Myocyte (in vitro differentiated cells): Measurements from ENCODE around the gene RNF135. TPM values are rescaled to one million over a fixed set of nuclear protein-coding genes. Genes with fewer than 3 reads are reported as not detected.
"Not testable (repeated sequence)": the region's sequence is repeated elsewhere in the genome, so short reads cannot be mapped to it uniquely, and the experiment has no call there.

ENCODE experiments used
- DNase-seq: peaks from one replicate; pipeline ENCODE4 v3.0.0-alpha.2; 2012; ENCODE audit warnings: low read depth
- total RNA-seq: library from RNA; depleted of rRNA; stranded (reverse); fragments of >200 nt; gene quantifications from 2 replicates; pipeline ENCODE4 v1.2.3, GENCODE V29; 2014

The RNF135 gene
- total RNA-seq, 1 donor from 2014 or later: 10.2 TPM

GRCh38 chr17:30997842-30998241 is 27.0 kb downstream of the RNF135 start:
- no peak for DNase-seq

- DNase-seq: no peak
These were observed 31.2 kb downstream of the RNF135 start for GRCh38 chr17:31002047-31002446.

DNA sequence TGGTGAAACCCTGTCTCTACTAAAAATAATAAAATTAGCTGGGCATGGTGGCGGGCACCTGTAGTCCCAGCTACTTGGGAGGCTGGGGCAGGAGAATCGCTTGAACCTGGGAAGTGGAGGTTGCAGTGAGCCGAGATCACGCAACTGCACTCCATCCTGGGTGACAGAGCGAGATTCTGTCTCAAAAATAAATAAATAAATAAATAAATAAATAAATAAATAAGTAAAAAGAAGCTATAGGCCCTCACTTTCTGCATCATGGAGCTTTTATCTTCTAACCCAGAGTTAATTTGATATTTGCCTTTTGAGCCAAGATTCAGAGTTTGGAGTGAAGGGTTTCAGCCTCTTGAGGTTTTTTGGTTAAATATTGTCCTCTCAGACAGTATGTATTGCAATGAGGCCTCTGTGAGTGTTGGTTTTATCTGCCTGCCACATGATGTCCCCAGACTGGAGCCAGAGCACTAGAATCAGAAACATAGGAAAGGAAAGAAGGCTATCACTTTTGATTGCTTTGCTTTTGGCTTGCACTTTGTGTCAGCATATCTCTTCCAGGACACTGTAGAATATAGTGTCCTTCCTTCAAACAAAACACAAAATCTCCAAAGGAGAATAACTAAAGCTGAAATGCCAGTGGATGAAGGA is 32.5 kb downstream of the RNF135 start:
- no peak for DNase-seq

DNA sequence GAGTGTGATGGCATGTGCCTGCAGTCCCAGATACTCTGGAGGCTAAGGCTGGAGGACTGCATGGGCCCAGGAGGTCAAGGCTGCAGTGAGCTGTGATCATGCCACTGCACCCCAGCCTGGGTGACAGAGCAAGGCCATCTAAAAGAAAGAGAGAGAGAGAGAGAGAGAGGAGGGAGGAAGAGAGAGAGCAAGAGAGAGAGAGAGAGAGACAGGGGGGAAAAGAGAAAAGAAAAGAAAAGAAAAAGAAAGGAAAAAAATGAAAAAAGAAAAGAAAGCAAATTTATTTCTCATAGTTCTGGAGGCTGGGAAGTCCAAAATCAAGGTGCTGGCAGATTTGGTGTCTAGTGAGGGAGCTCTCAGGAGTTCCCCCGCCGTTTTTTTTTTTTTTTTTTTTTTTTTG is 33.3 kb downstream of the RNF135 start:
- DNase-seq: no peak

DNA sequence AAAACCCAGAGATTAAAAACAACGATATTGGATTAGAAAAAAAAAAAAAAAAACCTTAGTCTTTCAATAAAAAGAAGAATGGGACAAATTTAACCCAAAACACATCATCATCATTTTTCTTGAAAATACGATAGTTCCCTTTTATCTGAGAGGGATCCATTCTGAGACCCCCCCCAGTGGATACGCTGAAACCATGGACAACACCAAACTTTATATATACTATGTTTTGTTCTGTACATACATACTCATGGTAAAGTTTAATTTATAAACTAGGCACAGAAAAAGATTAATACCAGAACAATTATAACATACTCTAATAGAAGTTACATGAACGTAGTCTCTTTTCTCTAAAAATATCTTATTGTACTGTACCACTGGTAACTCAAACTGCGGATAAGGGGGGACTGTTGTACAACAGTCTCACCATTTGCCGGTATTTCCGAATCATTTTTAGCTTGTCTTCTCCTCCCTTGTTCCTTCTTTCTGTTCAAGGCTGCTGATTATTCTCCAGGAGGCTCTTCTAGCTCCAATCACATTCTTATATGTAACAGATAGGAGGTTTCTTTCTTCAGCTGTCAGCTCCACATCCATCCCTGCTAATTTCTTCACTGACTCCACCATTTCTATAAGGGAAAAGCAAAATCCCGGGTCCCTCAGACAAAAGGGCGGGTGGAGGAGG is 37.0 kb downstream of the RNF135 start:
- DNase-seq: no peak

- DNase-seq: no peak
These were observed 37.7 kb downstream of the RNF135 start for GRCh38 chr17:31008374-31009041.

DNA sequence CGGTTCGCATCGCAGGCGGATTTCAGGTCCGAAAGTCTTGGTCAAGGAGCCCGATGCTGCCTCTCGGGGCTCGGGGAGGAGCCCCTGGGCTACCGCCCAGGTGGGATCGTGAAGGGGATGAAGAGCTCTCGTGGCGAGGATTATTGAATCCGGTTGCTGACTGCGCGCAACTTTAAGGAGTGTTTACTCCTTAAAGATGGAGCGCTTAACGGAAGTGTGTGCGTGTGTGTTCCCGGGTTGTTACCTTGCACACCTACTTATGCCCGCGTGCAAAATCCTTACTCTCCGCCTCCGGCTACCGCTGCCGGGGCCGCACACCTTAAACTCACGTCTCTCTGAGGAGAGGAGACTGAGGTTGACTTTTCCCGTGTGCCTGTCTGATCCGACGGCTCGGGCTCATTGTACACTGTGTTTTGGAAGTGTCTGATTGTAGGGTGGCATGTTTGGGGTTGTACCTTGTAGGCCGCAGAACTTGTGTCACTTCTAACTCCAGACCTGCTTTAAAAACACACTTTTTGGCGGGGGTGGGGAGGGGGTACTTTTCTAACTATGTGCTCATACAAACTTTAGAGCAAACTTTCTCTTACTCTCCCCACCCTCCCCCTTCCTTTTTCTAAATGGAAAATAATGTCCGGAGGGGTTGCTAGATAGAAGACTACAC is 38.3 kb downstream of the RNF135 start:
- DNase-seq: not testable (repeated sequence)

GRCh38 chr17:31010014-31010413 is 39.2 kb downstream of the RNF135 start:
- not testable (repeated sequence) for DNase-seq

- DNase-seq: no peak
These were observed 43.0 kb downstream of the RNF135 start for GRCh38 chr17:31013844-31014243.

GRCh38 chr17:31015639-31016038 is 44.8 kb downstream of the RNF135 start:
- DNase-seq: no peak

DNA sequence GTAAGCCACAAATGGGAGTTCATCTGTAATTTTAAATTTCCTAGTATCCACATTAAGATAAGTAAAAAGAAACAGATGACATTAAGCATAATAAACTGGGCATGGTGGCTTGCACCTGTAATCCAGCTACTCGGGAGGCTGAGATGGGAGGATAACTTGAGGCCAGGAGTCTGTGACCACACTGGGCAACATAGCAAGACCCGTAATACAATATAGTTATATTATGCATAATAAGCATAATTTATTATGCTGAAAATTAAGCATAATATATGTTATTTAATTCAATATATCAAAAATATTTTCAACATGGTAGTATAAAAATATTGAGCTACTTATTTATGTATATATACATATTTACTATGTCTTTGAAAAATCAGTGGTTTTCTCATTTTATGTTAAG is 48.2 kb downstream of the RNF135 start:
- no peak for DNase-seq

DNA sequence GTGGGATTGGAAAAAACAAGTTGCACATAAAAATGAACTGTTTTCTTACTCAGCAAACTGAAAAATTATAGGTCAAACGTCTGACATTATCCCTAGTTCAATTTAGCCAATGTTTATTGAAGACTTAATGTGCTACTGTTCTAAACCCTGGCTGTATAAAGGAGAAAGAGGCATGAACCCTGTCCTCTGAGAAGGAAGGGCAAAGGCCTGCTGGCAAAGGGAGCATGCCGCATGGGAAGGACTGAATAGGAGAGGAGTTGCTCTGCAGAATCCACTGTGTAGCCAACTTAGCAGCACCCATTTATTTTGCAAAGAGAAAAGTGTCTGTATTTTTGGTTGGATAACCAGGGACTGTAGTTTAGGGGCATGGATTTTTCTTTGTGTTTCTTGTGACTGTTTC is 52.3 kb downstream of the RNF135 start:
- DNase-seq: not testable (repeated sequence)

- DNase-seq: no peak
These were observed 61.0 kb downstream of the RNF135 start for GRCh38 chr17:31031841-31032240.

DNA sequence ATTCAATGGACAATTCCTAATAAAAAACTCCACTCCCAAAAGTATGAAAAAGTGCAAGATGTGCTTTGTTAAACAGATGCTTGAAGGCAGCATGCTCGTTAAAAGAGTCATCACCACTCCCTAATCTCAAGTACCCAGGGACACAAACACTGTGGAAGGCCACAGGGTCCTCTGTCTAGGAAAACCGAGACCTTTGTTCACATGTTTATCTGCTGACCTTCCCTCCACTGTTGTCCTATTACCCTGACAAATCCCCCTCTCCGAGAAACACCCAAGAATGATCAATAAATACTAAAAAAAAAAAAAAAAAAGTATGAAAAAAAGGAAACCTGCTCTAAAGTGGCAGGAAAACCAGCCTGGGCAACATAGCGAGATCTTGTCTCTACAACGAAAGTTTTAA is 64.8 kb downstream of the RNF135 start:
- DNase-seq: not testable (repeated sequence)

GRCh38 chr17:31040837-31041236 is 70.0 kb downstream of the RNF135 start:
- not testable (repeated sequence) for DNase-seq

GRCh38 chr17:31042378-31042777 is 71.5 kb downstream of the RNF135 start:
- not testable (repeated sequence) for DNase-seq

GRCh38 chr17:31046856-31047425 is 76.1 kb downstream of the RNF135 start:
- not testable (repeated sequence) for DNase-seq

GRCh38 chr17:31048142-31048541 is 77.3 kb downstream of the RNF135 start:
- DNase-seq: no peak

DNA sequence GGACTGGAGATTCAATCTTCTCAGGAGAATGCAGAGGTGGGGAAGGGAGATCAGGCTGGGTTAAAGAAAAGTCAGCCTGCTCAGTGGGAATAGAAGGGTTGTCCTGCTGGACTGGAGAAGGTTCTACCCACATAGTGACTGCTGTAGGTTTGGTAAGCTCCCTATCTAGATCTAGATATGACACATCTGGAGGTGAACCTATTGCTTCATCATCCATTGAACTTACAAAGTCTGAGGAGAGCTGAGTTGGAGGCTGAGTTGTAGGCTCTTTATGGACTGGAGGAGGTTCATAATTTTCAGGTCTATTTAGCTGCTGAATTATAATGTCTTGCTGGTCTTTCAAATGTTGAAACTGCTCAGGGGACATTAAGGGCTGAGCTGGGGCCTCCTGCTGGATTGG is 77.9 kb downstream of the RNF135 start:
- DNase-seq: no peak
